GM21576 (cell line): Measurements from ENCODE around the gene TNNT1.

Experiments used
- ATAC-seq: cut with Tn5 transposase; IDR thresholded peaks from one replicate; pipeline ENCODE4 v1.9.1; 2021; ENCODE audit warnings: mild to moderate bottlenecking, moderate library complexity; ENCODE audit not compliant: unreplicated experiment

TNNT1 gene

GRCh38 chr19:55091955-55092354 lies 57.1 kb downstream of the TNNT1 start:
- ATAC-seq, result no peak

DNA sequence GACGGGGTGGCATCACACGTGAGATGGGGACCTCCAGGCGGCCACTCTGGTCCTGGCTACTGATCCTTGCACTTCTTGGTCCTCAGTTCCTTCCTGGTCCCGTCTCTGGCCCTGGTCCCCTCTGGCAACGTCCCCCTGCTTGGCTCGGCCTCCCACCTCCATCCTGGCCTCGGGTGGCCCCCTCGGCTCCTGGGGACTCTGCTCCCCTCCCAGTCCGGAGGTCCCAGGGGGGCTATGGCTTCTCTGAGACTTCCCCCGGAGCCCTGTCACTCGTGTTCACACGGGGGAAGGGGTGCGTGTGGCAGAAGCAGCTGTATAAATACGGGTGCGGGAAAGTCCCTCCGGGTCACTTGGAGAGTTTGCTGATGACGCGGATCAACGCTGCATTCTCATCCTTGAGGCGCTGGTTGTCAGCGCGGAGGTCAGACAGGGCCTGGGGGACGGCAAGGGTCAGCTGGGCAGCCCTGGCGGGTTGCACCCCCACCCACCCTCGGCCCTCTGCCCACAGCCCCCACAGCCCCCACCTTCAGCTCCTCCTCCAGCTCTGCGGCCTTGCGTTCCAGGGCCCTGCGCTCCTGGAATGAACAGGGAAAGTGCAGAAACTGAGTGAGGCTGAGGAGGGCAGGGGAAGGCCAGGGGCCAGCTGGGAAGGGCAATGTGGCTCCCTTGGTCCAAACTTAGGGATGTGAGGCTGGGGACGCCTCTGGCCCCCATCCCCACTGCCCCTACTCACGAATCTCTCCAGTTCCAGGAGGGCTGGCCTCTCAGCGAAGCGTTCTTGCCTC lies 57.7 kb downstream of the TNNT1 start:
- no peak for ATAC-seq

DNA sequence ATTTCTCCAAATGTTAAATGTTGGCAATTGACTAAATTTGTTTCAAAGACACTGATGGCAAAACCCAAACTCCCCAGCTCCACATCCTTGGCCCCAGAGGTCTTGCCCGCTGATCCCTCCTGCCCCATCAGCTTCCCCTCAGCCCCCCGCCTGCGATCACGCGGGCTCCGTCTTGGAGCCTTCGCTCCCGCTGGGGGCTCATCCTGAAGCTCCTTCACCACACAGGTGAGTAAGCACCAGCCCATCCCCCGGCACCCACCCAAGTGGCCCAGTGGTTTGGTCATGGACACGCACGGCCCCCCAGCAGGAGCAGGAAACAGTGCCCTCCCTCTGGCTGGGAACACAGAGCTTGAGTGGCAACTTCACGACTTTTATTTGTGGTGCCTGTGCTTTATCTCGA lies 58.4 kb downstream of the TNNT1 start:
- no peak for ATAC-seq

- ATAC-seq, result no peak
Observed at GRCh38 chr19:55089342-55089944, 59.6 kb downstream of the TNNT1 start.

DNA sequence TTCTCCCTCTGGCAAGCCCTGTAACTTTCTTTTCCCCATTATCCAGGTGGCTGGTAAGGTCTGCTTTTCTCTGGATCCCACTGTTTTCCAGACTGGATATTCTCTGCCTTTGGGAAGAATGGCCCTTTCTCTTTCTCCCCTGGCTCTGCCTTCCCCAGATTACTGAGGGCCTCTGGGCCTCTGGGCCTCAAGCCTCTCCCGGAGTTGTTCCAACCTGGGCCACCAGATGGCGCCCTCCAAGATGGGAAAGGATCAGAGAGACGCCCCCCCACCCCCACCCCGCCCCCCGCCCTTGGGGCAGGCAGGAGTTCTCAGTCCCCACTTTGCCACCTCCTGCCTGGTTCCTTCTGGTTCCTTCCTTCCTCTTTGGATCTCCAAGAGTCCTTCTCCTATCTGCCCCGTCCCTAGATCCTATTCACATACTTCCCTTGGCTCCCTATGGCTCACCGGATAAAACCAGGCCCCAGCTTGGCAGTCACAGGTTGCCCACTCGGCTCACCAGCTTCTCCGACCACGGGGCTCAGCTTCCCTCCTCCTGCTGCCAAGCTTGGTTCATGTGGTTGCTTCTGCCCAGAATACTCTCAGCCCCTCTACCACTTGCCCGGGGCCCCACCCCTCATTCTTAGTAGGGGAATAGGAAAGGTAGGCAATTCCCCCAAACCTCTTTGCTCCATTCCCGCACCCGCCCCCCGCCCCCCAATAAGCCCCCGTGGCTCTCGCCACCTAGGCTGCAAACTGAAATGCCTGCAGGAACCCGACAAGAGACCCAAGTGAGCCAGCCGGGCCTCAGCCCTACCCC lies 60.3 kb downstream of the TNNT1 start:
- ATAC-seq, result no peak

DNA sequence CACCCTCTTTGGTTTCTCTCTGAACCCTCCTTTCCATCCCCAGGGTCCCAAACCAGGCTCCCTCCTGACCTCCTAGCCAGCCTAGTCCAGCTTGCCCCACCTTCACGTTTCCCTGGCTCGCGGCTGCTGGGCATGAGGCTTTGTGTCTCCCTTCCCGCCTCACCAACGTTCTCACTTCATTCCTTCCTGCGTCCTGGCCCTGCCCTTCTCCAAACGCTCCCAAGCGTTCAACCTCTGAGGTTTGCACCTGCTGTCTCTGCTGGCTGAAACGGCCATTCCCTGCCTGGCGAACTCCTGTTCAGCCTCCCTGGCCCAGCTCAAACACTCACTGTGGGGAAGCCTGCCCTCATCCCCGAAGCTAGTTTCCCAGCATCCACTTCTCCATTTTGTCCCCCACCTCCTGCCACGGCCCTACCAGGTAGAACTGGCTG lies 61.0 kb downstream of the TNNT1 start:
- ATAC-seq, result no peak

DNA sequence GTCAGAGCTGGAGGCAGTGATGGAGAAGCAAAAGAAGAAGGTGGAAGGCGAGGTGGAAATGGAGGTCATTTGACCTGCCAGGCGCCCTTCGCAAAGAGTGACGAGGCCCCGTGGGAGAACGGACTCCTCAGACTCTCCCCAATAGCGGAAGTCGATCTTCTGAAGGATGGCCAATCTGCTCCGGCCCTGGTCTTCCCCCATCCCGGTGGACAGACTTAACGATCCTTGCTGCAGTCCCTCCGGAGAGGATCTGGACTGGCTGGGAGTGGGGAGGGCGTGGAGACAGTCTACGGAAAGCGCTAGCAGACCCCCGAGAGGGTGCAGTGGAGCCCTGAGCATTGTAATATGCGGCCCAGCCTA lies 61.5 kb downstream of the TNNT1 start:
- ATAC-seq, result no peak

- ATAC-seq, result no peak
Observed at GRCh38 chr19:55086730-55087541, 62.1 kb downstream of the TNNT1 start.

DNA sequence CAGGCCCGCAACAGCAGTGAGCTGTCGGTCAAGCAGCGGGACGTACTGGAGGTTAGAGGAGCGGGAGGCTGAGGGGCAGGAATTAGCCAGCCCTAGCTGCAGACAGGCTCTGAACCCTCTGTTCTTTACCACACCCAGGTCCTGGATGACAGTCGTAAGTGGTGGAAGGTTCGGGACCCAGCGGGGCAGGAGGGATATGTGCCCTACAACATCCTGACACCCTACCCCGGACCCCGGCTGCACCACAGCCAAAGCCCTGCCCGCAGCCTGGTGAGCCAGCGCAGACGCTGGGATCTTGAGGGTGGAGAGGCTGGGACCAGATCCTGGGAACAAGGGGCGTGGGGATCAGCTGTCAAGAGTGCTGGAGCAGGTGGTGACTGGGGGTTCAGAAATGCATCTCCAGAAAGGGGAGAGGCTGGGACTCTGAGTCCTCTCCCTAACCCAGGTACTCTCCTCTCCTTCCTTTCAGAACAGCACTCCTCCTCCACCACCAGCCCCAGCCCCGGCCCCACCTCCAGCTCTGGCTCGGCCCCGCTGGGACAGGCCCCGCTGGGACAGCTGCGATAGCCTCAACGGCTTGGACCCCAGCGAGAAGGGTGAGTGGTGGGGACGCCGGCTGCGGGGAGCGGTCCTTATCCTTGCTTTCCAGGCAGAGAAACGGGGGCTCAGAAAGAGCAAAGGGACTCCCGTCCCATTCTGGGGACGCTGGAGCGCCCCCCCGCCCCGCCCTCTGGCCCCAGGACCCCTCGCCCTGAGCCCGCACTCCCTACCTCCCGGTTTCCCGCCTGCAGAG lies 62.9 kb downstream of the TNNT1 start:
- ATAC-seq, result no peak

DNA sequence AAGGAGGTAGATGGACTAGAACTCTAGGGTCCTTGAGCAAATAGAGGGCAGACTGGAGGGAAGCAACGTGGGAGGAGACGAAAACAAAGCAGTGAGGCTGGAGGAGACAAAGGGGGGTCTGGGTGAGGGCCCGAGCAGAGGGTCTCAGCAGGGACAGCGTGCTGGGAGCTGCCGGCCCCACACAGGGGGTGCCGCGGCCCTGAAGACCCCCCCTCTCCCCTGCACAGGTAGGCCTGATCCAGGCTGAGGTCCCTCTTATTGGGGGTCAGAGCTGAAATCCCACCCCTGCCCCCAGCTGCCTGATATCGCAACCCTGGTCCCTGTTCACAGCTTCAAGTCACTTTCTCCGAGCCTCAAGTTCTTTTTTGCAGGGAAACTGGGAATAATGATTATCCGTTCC lies 64.6 kb downstream of the TNNT1 start:
- ATAC-seq, result no peak

- ATAC-seq, result no peak
Observed at GRCh38 chr19:55083004-55083850, 65.8 kb downstream of the TNNT1 start.
